ENCODE data around the gene STAMBP.

The STAMBP gene

DNA sequence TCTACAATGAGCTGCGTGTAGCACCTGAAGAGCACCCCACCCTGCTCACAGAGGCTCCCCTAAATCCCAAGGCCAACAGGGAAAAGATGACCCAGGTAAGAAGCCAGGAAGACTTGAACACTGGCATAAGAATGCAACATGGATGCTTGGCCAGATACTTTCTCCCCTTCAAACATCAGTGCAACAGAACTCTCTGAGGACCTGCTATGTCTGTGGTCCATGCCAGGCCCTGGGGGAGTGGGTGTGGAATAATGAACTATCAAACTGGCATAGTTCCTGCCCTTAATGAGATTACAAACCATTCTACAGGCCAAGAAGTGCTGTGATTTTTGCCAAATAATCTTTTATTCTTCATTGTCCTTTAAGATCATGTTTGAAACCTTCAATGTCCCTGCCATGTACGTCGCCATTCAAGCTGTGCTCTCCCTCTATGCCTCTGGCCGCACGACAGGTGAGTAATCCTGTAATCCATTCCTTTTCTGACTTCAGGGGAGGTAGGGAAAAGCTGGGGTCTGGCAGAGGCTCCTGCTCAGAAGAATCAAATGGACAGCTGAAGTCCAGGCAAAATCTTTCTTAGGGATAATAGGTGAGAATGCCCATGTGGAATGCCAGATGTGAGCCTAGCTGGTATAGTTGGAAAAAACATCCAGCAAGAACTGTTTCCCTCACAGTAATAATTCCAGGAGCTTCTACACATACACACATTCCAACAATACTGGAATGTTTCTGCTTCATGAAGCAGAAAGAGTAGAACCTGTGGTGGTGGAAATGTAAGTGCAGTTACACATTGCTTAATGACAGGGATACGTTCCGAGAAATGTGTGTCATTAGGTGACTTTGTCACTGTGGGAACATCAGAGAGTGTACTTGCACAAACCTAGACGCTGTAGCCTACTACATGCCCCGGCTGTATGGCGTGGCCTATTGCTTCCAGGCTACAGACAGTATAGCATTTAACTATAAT lies 80.2 kb downstream of the STAMBP start:
- no peak for DNase-seq

DNA sequence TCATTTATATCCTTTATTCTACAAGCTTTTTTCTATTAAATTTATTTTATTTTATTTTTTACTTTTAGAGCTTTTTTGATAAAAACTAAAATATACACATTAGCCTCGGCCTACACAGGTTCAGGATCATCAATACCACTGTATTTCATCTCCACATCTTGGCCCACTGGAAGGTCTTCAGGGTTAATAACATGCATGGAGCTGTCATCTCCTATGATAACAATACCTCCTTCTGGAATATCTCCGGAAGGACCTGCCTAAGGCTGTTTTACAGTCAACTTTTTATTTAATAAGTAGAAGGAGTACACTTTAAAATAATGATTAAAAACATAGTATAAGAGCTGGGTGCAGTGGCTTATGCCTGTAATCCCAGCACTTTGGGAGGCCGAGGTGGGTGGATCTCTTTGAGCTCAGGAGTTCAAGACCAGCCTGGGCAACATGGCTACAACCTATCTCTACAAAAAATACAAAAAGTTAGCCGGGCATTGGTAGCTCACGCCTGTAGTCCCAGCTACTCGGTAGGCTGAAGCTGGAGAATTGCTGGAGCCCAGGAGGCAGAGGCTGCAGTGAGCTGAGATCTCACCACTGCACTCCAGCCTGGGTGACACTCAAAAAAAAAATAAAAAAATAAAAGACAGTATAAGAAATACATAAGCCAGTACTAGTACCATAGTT lies 82.2 kb downstream of the STAMBP start:
- DNase-seq, result no peak

DNA sequence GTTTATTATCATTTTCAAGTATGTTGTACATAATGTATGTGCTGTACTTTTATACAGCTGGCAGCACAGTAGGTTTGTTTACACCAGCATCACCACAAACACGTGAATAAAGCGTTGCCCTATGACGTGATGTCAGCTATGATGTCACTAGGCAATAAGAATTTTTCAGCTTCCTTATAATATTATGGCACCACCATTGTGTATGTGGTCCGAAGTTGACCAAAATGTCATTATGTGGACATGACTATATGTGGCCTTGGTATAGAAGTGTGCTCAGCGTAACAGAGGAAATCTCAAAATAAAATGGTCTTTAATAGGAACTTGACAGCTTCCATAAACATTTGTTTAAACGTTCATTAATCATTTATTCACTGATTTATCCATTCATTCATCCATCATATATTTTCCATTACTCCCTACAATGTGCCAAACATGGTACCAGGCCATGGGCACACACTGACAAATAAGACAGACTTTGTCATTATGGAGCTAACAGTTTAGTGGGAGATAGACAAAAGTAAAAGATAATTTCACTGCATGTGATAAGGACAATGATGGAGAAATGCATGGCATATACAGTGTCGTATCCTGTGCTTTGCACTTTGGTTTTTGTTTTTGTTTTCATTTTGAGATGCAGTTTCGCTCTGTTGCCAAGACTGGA lies 82.9 kb downstream of the STAMBP start:
- DNase-seq, result no peak

DNA sequence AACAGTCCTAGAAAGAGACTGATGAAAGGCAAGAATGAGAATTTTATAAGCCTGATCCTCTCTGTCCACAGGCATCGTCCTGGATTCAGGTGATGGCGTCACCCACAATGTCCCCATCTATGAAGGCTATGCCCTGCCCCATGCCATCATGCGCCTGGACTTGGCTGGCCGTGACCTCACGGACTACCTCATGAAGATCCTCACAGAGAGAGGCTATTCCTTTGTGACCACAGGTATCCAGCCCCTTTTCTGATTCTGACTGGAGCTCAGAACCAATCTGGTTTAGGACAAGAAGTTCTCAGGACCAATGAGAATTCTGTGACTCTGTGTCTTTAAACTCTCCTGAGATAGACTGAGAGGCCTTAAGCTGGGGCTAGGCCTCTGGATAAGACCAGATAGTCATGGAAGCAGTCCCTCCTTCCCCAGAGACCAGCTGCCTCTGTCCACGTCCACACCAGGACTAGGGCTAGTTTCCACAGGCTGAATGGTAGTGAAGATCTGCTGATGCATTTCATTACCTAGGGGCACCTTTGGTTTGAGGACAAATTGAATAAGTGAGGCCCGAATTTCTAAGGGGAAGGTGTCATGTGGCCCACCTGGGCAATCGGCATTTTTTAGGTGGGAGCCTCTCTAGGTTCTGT lies 84.8 kb downstream of the STAMBP start:
- no peak for DNase-seq

DNA sequence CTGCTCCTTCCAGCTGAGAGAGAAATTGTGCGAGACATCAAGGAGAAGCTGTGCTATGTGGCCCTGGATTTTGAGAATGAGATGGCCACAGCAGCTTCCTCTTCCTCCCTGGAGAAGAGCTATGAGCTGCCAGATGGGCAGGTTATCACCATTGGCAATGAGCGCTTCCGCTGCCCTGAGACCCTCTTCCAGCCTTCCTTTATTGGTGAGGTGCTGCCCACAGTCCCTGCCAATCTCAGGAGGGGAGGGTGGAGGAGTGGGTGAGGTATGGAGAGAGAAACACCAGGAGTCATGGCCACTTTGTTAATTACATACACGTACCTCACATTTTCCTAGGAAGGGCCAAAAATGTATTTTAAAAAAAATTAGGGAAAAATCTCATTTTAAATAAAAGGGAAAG lies 85.9 kb downstream of the STAMBP start:
- no peak for DNase-seq

DNA sequence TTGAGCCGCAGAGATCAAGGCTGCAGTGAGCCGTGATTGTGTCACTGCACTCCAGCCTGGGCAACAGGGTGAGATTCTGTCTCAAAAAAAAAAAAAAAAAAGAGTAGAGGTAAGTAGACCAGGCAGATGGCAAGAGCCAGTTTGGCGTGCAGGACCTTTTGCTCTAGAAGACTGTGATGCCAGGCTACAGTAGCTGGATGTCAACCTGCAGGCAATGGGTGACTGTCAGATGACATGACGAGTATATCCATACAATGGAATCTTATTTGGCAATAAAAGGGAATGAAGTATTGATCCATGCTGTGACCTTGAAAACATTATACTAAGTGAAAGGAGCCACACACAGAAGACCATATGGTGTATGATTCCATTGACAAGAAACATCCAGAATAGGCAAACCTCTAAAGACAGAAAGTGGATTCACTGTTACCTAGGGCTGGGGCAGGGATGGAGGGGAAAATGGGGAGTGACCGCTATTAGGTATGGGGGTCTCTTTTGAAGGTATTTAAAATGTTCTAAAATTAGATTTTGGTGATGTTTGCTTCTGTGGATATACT lies 86.8 kb downstream of the STAMBP start:
- DNase-seq, result no peak

DNA sequence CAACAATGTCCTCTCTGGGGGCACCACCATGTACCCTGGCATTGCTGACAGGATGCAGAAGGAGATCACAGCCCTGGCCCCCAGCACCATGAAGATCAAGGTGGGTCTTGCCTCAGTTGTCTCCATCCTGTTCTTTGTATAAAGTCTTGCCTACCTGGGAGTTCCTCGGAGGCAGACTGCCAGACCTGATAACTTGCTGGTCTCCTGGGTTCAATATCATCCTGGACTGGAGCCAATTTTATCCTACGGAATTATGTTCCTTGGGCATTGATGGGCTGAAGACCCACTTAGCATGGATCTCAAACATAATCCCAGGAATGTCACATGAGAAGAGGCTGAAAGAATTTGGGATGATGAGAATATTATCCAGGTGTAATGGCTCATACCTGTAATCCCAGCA lies 87.9 kb downstream of the STAMBP start:
- DNase-seq, result no peak

DNA sequence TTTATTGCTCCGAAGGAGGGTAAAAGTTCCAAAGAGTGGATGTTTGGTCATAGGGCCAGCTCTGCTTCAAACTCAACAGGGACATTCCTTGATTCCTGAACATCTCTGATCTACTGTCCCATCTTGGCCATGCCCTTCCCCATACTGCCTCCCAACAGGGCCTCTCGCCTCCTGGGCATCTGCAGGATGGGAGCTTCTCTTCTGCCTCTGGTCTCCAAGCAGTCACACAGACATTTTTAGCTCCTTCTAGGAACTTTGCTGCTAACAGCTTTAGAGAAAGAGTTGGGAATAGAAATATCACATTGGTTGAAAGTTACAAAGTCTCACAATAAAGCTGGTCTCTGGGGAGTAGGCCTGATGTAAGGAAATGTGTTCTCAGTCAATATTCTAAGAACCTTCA lies 88.5 kb downstream of the STAMBP start:
- no peak for DNase-seq

DNA sequence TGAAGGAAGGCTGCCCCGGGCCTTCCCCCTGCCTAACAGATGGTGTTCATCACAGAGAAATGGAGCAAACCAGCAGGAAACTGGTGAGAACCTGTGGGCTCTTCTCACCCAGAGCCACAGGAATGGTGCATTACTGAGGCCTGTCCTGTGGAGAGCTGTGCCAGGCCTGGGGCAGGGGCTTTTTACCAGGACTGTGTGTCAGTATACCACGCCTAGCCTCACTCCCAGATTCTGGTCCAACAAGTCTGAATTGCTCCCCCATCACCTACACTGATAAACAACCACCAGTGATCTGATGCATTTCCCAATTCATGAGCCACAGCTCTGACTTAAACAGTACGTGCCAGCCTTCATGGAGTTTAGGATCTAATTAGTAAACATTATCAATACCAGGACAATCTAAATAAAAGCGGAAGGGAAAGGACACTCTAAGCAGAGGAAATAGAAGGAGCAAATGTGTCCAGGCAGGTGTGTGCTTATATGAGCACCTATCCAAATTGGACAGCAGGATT lies 89.0 kb downstream of the STAMBP start:
- DNase-seq, result no peak

DNA sequence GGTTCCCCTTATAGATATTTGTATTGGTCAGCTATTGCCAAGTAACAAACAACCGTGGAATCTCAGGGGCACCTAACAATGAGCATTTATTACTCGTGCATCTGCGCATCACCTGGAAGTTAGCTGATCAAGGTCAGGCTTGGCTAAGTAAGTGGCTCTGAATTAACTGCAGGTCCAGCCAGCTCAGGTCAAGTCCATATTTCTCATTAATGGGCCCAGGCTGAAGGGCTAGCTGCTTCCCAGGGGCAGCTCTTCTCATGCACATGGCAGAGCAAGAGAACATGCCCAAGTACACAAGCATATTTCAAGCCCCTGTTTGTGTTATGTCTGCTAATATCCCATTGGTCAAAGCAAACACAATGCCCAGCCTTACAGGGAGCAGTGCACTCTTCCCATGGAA lies 90.1 kb downstream of the STAMBP start:
- DNase-seq, result no peak

DNA sequence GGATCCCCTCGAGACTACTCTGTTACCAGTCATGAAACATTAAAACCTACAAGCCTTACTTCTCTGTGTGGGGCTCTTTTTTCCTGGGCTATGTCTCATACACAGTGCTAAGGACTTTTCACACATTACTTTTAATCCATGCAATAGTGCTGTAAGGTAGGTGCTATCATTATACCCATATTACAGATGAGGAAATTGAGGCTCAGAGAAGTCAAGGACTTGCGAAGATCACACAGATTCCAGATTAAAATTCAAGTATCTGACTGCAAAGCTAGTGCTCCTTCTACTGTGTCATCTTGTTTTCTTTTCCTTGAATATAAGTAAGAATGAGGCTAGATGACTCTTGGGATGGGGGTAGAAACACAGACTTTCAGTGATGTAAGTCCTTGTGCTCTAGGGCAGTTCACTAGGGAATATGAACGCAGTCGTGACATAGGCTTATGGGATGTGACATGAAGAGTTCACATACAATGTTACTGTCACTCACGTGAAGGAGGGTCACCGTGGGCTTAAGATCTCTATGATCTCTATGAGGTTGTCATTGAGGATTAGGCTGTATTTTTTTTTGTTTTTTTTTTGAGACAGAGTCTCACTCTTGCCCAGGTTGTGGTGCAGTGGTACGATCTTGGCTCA lies 91.0 kb downstream of the STAMBP start:
- DNase-seq, result no peak

DNA sequence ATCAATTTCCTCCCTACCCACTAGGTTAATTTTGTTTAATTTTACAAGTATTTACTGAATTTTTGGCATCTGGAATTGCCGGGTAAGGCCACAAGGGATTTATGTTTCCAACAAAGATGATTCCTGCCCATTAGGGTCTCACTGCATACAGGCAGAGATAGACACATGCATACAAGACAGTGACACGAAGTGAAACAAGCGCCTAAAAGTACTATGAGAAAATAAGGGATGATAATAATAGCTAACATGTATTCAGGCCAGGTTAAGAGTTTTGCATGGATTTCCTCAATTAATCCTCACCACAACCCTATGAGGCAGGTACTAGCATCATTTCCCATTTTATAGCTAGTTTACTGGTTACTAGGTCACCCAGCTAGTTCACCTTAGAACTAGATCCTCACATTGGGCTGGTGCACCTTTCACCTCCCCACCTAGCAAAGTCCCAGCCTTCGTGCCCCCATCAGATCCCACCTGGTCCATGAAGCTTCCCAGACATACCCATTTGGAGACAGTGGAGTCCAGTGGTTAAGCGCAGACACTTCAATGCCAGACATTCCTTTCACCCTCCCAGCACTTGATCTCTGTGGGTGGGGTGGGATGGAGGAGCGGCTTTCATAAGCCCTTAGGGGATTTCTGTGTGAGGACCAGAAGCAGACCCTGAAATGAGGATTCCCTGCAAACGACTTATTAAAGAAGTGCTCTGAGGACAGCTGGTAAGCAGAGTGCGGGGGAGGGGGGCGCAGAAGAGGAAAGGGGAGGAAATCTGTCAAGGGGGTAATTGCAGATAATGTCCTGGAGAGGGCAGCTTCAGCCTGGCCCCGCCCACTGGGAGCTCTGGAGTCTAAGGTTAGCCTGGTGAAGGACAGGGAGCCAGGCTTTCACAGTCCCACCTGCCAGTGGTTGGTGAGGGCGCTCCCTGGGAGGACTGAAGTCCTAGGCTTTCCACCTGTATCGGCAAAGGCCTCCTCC lies 92.1 kb downstream of the STAMBP start:
- DNase-seq, result peak; percentile 48 to 55

DNA sequence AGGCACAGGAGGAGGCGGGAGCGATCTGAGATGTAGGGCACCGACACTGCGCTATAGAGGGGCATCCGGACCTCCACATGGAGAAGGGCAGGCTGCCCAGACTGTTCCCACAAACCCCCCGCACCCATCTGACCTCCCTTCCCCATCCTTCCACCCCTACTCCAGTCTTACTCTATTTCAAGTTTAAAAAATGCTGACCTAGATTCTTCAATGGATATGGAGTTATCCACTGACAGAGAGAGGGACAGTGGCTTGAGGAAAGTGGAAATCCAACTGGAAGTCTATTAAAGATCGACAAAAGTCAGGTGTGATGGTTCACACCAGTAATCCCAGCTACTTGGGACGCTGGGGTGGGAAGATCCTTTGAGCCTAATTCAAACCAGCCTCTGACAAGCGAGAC lies 92.8 kb downstream of the STAMBP start:
- no peak for DNase-seq

DNA sequence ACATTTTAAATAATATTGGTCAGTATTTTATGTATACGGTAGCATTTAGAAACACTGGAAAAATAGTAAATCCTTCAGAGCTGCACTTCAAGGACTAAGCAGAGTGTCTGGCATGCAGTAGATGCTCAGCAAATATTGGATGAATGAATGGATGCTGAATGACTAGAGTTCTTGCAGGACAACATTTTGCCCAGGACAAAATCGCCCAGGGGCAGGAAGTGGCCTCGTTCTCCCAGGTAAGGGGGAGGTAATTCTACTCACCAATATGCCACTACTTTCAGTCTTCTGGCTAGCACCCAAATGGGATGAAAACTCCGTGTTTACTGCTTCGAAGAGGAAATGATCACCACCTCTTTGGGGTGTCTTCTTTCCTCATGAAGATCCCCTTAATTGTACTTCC lies 93.9 kb downstream of the STAMBP start:
- no peak for DNase-seq
